T-cell (primary cell): ENCODE measurements around the gene CHEK1. TPM values are rescaled to one million over a fixed set of nuclear protein-coding genes. Genes with fewer than 3 reads are reported as not detected.

Experiments used
- ATAC-seq, 4 experiments: fragments of 200-7000 bp in 3 of 4; fragments of 150-1000 bp in 1 of 4; cut with Tn5 transposase; replicated peaks in 1 of 4; 1 replicate in 3 of 4; 2 replicates in 1 of 4; pipeline ENCODE4 v1.10.0; 2021; ENCODE audit warnings: moderate library complexity in 3 of 4, mild to moderate bottlenecking in 2 of 4, moderate number of reproducible peaks in 1 of 4
- CTCF ChIA-PET, 2 donors: fragments of 300-600 bp; sonication (Branson Sonifier 250); formaldehyde crosslinking; loops; one replicate each; lab custom pipeline; 2022; ENCODE audit warnings: antibody characterized with exemption in 2 of 2; lab: Charles Lee
- POLR2A ChIA-PET, 2 donors: fragments of 300-600 bp; sonication (Branson Sonifier 250); formaldehyde crosslinking; loops; one replicate each; lab custom pipeline; 2022; ENCODE audit warnings: antibody characterized with exemption in 2 of 2; lab: Charles Lee
- DNase-seq, 35 experiments: peaks; one replicate each; pipeline versions ENCODE4 v3.0.0 to v3.0.0-alpha.2; 2013 to 2023
- H3K27ac ChIP-seq: one replicate; pipeline ENCODE4 v1.5.1; 2013; ENCODE audit warnings: low read length
- H3K27me3 ChIP-seq, 2 experiments: replicated peaks in 1 of 2; 1 replicate in 1 of 2; 2 replicates in 1 of 2; pipeline versions ENCODE4 v1.6.1 to v1.7.0; 2013; ENCODE audit warnings: low read length in 1 of 2, mixed read lengths in 1 of 2; ENCODE audit not compliant: control insufficient read depth in 2 of 2, insufficient read depth in 2 of 2; ENCODE audit errors: extremely low read depth in 1 of 2
- H3K36me3 ChIP-seq, 2 donors: 1 replicate in 1 of 2; 2 replicates in 1 of 2; pipeline versions ENCODE4 v1.6.1 to v1.7.0; 2013; ENCODE audit warnings: low read length in 1 of 2; ENCODE audit not compliant: control insufficient read depth in 2 of 2, insufficient read depth in 1 of 2; ENCODE audit errors: extremely low read depth in 1 of 2
- H3K4me1 ChIP-seq, 2 experiments: 1 replicate in 1 of 2; 2 replicates in 1 of 2; pipeline versions ENCODE4 v1.6.1 to v1.7.0; 2013; ENCODE audit warnings: low read length in 2 of 2, mixed read lengths in 1 of 2; ENCODE audit not compliant: insufficient read depth in 2 of 2, control insufficient read depth in 1 of 2; ENCODE audit errors: extremely low read depth in 1 of 2
- H3K4me3 ChIP-seq, 2 donors: 1 replicate in 1 of 2; 2 replicates in 1 of 2; pipeline versions ENCODE4 v1.5.1 to v1.7.0; 2013; ENCODE audit warnings: mild to moderate bottlenecking in 2 of 2, low read length in 1 of 2, moderate library complexity in 1 of 2; ENCODE audit not compliant: control insufficient read depth in 1 of 2; ENCODE audit errors: extremely low read depth in 1 of 2
- H3K9me3 ChIP-seq: 2 replicates; pipeline ENCODE4 v1.7.0; 2013
- H3K27ac Mint-ChIP-seq, 2 donors: one replicate each; pipeline ENCODE4 v1.8.0; 2020 to 2021; ENCODE audit warnings: mild to moderate bottlenecking in 2 of 2, mixed read lengths in 2 of 2
- H3K27me3 Mint-ChIP-seq, 2 donors: one replicate each; pipeline ENCODE4 v1.8.0; 2021 to 2022; ENCODE audit warnings: mixed read lengths in 2 of 2
- H3K36me3 Mint-ChIP-seq: one replicate; pipeline ENCODE4 v1.8.0; 2021; ENCODE audit warnings: mixed read lengths
- H3K4me1 Mint-ChIP-seq, 3 donors: one replicate each; pipeline ENCODE4 v1.8.0; 2020 to 2022; ENCODE audit warnings: mixed read lengths in 3 of 3, mild to moderate bottlenecking in 1 of 3
- H3K4me3 Mint-ChIP-seq, 3 donors: one replicate each; pipeline ENCODE4 v1.8.0; 2020 to 2022; ENCODE audit warnings: mild to moderate bottlenecking in 3 of 3, mixed read lengths in 3 of 3, moderate library complexity in 3 of 3
- H3K9me3 Mint-ChIP-seq, 3 donors: one replicate each; pipeline ENCODE4 v1.8.0; 2020 to 2022; ENCODE audit warnings: mixed read lengths in 3 of 3
- WGBS: methylation state at CpG from one replicate; pipeline ENCODE4 v1.1.5; 2013; ENCODE audit warnings: missing lambda C conversion rate; ENCODE audit not compliant: insufficient coverage; 5-methylcytosine and 5-hydroxymethylcytosine counted together
- total RNA-seq, 35 experiments: library from RNA in 6 of 35; stranded (reverse) in 6 of 35; fragments of 120-200 nt in 1 of 35; gene quantifications; one replicate each; pipeline versions ENCODE4 v1.2.1 to v1.2.4 and lab custom pipeline; 2013 to 2026

Gene CHEK1
- total RNA-seq, 5 donors from 2014 or later (not counting 1 experiment from before 2014, with no cell fraction given) = 2.2 to 7.5 (median 3.2) TPM

DNA sequence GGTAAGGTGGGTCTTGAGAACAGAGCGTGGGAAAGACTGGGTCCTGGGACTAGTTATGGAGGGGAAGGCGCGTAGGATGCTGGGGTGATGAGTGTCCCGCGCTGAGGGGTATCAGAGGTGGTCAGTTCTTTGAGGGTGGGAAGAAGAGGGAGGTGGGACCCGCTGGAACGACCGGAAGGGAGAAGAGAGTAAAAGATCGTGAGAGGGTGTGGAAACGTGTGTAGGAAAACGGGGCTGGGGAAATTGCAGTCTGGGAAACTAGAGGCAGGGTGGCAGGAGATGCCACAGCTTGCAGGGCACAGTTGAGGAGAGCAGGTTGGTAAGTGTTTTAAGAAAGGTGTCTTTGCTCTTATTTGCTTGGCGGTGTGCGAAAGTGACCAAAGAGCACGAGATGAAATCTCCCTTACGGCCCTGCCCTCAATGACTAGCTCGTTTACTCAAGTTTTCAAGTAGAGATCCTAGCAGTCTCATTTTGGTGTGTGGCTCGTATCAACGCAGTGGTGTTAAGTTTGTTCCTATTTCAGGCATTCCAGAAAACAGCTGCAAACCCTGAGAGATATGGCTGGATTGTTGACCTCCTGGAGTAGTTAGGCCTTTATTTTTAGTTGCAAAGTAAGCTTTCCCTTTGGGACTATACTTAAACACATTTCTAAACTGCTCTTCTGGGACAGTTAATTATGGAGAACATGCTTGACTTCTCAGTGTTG, 31.7 kb upstream of the CHEK1 start:
- DNase-seq (peak in 2 of 35 experiments; percentile 8 to 26), ATAC-seq (no peak)
- Histone ChIP-seq H3K27ac (peak overlapping the region; percentile 32), H3K27me3 (no peaks in the 10 kb centered on the region), H3K4me3 (peak overlapping the region; percentile 74 to 90), H3K9me3 (no peaks in the 10 kb centered on the region), H3K4me1 (peaks cover 15 to 17% of the 10 kb centered on the region in 2 experiments), H3K36me3 (peaks cover 0 to 17% of the 10 kb centered on the region in 2 donors)
- ChIA-PET POLR2A (interaction anchor here (0.5 to 2.4 kb wide), 10 partner anchors 11 to 677 kb away, joined by 3 to 14 read pairs (median 3); partner anchors contain the start of genes CCDC15 (in 1 of the 2), CHEK1 (in 1 of the 2) and EI24 (in 1 of the 2)), CTCF (interaction anchor here in 1 of 2 donors (0.7 to 2.4 kb wide), 4 partner anchors 24 to 717 kb away, joined by 3 to 33 read pairs (median 8); partner anchors contain the start of genes CHEK1 and EI24)
- Mint-ChIP-seq H3K4me1 (peaks cover 49 to 60% (median 59%) of the 10 kb centered on the region in 3 donors), H3K27ac (peak overlapping the region; percentile 74 to 98), H3K4me3 (peak overlapping the region; percentile 90 to 95 (median 91)), H3K36me3 (peaks cover 14% of the 10 kb centered on the region), H3K27me3 (no peaks in the 10 kb centered on the region), H3K9me3 (no peaks in the 10 kb centered on the region)
- WGBS = under 1% methylated on average over 18 of the region's 18 CpGs

DNA sequence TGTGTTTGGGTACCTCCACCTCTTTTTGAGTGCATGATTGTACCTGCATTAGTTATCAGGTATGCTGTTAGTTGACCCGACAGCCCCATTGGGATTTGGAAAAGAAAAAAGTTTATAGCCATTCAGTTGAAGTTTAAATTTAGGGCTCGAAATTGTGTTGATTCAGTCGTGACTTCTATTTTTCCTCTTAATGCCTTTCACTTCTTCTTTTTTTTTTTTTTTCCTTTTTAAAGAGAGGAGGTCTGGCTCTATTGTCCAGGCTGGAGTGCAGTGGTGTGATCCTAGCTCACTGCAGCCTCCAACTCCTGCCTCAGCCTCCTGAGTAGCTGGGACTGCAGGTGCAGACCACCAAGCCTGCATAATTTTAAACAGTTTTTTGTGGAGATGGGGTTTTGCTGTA, 30.0 kb upstream of the CHEK1 start:
- H3K9me3 ChIP-seq = no peaks in the 10 kb centered on the region
- Mint-ChIP-seq H3K27ac (no peak overlapping the region), H3K27me3 (no peaks in the 10 kb centered on the region), H3K36me3 (peaks cover 14% of the 10 kb centered on the region), H3K4me3 (peak overlapping the region in 2 of 3 donors; percentile 52 to 90), H3K4me1 (peaks cover 49 to 60% (median 56%) of the 10 kb centered on the region in 3 donors), H3K9me3 (no peaks in the 10 kb centered on the region)
- no peak overlapping the region for H3K4me3 ChIP-seq
- DNase-seq (no peak), ATAC-seq (no peak)
- peaks cover 5 to 25% of the 10 kb centered on the region in 2 donors for H3K36me3 ChIP-seq
- H3K27ac ChIP-seq = no peak overlapping the region
- H3K27me3 ChIP-seq = no peaks in the 10 kb centered on the region
- ChIA-PET POLR2A (no interaction called here), CTCF (no interaction called here)
- H3K4me1 ChIP-seq = peaks cover 15 to 17% of the 10 kb centered on the region in 2 experiments
- no CpG with 5 or more reads among the region's 3 CpGs for WGBS

DNA sequence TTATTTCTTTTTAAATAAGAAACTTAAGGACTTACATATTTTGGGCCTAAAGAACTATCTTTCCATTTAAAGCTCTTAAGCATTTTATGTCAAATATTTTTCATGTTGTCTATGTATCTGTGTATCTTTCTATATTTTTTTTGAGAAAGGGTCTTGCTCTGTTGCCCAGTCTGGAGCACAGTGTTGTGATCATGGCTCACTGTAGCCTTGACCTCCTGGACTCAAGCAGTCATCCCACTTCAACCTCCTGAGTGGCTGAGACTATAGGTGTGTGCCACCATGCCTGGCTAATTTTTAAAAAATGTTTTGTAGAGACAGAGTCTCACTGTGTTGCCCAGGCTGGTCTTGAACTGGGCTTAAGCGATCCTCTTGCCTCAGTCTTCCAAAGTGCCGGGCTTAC, 24.3 kb upstream of the CHEK1 start:
- H3K27ac Mint-ChIP-seq = no peak overlapping the region
- H3K4me1 Mint-ChIP-seq = peaks cover 14 to 16% (median 15%) of the 10 kb centered on the region in 3 donors
- Histone ChIP-seq H3K27ac (no peak overlapping the region), H3K9me3 (no peaks in the 10 kb centered on the region), H3K4me3 (no peak overlapping the region), H3K4me1 (no peaks in the 10 kb centered on the region), H3K27me3 (no peaks in the 10 kb centered on the region), H3K36me3 (peaks cover 5 to 74% of the 10 kb centered on the region in 2 donors)
- CTCF ChIA-PET = interaction anchor here in 1 of 2 donors (0.6 kb wide), 1 partner anchor 31 kb away, joined by 3 read pairs; the partner anchor contains the start of gene EI24
- POLR2A ChIA-PET = no interaction called here
- no peaks in the 10 kb centered on the region for H3K27me3 Mint-ChIP-seq
- H3K4me3 Mint-ChIP-seq = no peak overlapping the region
- ATAC-seq (no peak), DNase-seq (no peak)
- peaks cover 35% of the 10 kb centered on the region for H3K36me3 Mint-ChIP-seq
- 100% methylated on average over 1 of the region's 2 CpGs for WGBS
- H3K9me3 Mint-ChIP-seq = no peaks in the 10 kb centered on the region

DNA sequence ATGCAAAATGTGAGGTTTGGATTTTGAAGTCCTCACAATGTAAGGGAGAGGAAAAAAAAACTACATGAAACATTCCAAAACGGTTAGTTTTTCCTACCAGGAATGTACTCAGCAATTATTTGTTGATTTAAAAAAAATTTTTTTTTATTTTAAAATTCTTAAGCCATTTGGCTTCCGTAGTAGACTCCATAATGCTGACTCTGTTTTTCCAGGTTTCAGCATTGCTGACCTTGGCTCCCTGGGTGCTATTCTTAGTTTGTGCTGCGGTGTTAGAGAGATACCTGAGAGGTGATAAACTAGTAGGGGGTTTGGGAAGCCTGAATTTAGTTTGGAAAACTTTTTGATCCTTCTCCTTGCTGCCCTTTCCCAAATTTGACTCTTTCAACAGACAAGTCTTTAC, 21.8 kb upstream of the CHEK1 start:
- WGBS = no CpG with 5 or more reads among the region's 3 CpGs
- no peaks in the 10 kb centered on the region for H3K27me3 Mint-ChIP-seq
- no peaks in the 10 kb centered on the region for H3K9me3 Mint-ChIP-seq
- Histone ChIP-seq H3K9me3 (no peaks in the 10 kb centered on the region), H3K36me3 (peaks cover 5 to 82% of the 10 kb centered on the region in 2 donors), H3K4me3 (no peak overlapping the region), H3K27me3 (no peaks in the 10 kb centered on the region), H3K4me1 (no peaks in the 10 kb centered on the region), H3K27ac (no peak overlapping the region)
- H3K4me3 Mint-ChIP-seq = no peak overlapping the region
- ChIA-PET CTCF (interaction anchor here in 1 of 2 donors (1.0 kb wide), 1 partner anchor 20 kb away, joined by 3 read pairs; no protein-coding TSS in a partner anchor), POLR2A (no interaction called here)
- no peak overlapping the region for H3K27ac Mint-ChIP-seq
- DNase-seq (no peak), ATAC-seq (no peak)
- H3K36me3 Mint-ChIP-seq = peaks cover 45% of the 10 kb centered on the region
- H3K4me1 Mint-ChIP-seq = no peaks in the 10 kb centered on the region

DNA sequence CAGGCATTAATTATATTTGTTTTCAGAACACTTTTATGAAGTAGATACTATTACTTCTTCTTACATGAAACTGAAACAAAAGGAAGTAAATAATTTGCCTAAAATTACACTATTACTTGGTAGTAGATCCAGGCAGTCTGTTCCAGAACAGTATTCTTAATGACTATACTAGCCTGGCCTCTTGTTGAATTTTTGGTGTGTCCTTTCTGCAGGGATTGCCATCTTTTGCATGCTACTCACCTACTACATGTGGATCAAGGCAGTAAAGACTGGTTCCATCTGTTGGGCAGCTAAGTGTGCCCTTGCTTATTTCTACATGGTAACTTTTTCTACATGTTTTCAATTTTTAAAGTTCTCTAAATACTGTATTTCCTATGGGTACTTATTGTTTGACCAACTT, 19.5 kb upstream of the CHEK1 start:
- H3K4me1 Mint-ChIP-seq = peaks cover 0 to 6% (median 0%) of the 10 kb centered on the region in 3 donors
- Histone ChIP-seq H3K36me3 (peaks cover 4 to 92% of the 10 kb centered on the region in 2 donors), H3K9me3 (no peaks in the 10 kb centered on the region), H3K27me3 (no peaks in the 10 kb centered on the region), H3K27ac (no peak overlapping the region), H3K4me1 (no peaks in the 10 kb centered on the region), H3K4me3 (no peak overlapping the region)
- ATAC-seq (no peak), DNase-seq (no peak)
- CTCF ChIA-PET = no interaction called here
- no peak overlapping the region for H3K4me3 Mint-ChIP-seq
- no peaks in the 10 kb centered on the region for H3K27me3 Mint-ChIP-seq
- peaks cover 57% of the 10 kb centered on the region for H3K36me3 Mint-ChIP-seq
- no peak overlapping the region for H3K27ac Mint-ChIP-seq
- POLR2A ChIA-PET = no interaction called here
- H3K9me3 Mint-ChIP-seq = no peaks in the 10 kb centered on the region

DNA sequence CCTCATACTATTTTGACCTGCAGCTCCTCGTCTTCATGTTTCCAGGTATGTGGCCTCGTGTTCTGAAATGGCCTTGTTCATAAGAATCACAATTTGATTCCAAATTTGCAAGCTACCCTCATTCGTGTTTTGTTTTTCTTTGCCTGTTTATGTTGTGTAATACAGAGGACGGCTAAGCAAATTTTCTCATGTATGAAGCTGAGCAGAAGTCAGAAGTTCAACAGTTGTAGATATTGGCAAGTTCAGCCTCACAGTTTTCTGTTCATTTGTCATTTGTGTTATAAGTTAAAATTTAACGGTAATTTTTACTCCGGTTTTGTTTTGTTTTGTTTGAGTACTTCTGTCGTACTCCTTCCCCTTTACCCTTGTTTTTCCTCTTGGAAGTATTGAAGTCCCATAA, 15.4 kb upstream of the CHEK1 start:
- no peak overlapping the region for H3K27ac Mint-ChIP-seq
- DNase-seq (no peak), ATAC-seq (no peak)
- POLR2A ChIA-PET = interaction anchor here in 1 of 2 donors (0.6 to 0.7 kb wide), 2 partner anchors 13 to 453 kb away, joined by 3 read pairs; partner anchors contain the start of gene CDON
- CTCF ChIA-PET = no interaction called here
- no peak overlapping the region for H3K4me3 ChIP-seq
- H3K27me3 ChIP-seq = no peaks in the 10 kb centered on the region
- peaks cover 8 to 87% of the 10 kb centered on the region in 2 donors for H3K36me3 ChIP-seq
- no peak overlapping the region for H3K4me3 Mint-ChIP-seq
- H3K4me1 ChIP-seq = no peaks in the 10 kb centered on the region
- no peaks in the 10 kb centered on the region for H3K9me3 Mint-ChIP-seq
- H3K36me3 Mint-ChIP-seq = peaks cover 65% of the 10 kb centered on the region
- H3K4me1 Mint-ChIP-seq = peaks cover 0 to 6% (median 0%) of the 10 kb centered on the region in 3 donors
- no peak overlapping the region for H3K27ac ChIP-seq
- no peaks in the 10 kb centered on the region for H3K9me3 ChIP-seq
- 100% methylated on average over 1 of the region's 7 CpGs for WGBS
- no peaks in the 10 kb centered on the region for H3K27me3 Mint-ChIP-seq
